MM.1S (cell line): Measurements from ENCODE around the gene F8A2.
"Not testable (repeated sequence)": the region's sequence is repeated elsewhere in the genome, so short reads cannot be mapped to it uniquely, and the experiment has no call there.

ENCODE experiments used
- EZH2 ChIP-seq: fragments of 300-600 bp; sonication (generic); optimal IDR thresholded peaks from 2 replicates; pipeline ENCODE3; 2017; ENCODE audit warnings: low read depth, mild to moderate bottlenecking, antibody characterized with exemption, low read length, mixed read lengths
- TF ChIP-seq, protein P1 (sequence below): fragments of 300-600 bp; sonication (generic); IDR thresholded peaks from 2 replicates; pipeline ENCODE4 v1.5.1; 2016; ENCODE audit warnings: antibody characterized with exemption, low read length, mixed read lengths

- TF ChIP-seq, protein P1, sequence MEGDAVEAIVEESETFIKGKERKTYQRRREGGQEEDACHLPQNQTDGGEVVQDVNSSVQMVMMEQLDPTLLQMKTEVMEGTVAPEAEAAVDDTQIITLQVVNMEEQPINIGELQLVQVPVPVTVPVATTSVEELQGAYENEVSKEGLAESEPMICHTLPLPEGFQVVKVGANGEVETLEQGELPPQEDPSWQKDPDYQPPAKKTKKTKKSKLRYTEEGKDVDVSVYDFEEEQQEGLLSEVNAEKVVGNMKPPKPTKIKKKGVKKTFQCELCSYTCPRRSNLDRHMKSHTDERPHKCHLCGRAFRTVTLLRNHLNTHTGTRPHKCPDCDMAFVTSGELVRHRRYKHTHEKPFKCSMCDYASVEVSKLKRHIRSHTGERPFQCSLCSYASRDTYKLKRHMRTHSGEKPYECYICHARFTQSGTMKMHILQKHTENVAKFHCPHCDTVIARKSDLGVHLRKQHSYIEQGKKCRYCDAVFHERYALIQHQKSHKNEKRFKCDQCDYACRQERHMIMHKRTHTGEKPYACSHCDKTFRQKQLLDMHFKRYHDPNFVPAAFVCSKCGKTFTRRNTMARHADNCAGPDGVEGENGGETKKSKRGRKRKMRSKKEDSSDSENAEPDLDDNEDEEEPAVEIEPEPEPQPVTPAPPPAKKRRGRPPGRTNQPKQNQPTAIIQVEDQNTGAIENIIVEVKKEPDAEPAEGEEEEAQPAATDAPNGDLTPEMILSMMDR, result not testable (repeated sequence)
- TF ChIP-seq EZH2, result not testable (repeated sequence)
These were observed 12.9 kb downstream of the F8A2 start for GRCh38 chrX:155394747-155395276.
